Endodermal cell (in vitro differentiated cells): Measurements from ENCODE around the gene SH3GL1. TPM values are rescaled to one million over a fixed set of nuclear protein-coding genes. Genes with fewer than 3 reads are reported as not detected.
A peak's percentile ranks its signal among the peaks of the same experiment; 100 is the strongest.

Experiments
- DNase-seq: peaks from one replicate; pipeline ENCODE4 v3.0.0-alpha.2; 2017
- H3K27ac ChIP-seq: 2 replicates; pipeline ENCODE4 v1.5.1; 2013; ENCODE audit warnings: mild to moderate bottlenecking, low read depth, low read length, moderate library complexity
- H3K27me3 ChIP-seq: 2 replicates; pipeline ENCODE4 v1.6.1; 2013; ENCODE audit warnings: mild to moderate bottlenecking, low read length, moderate library complexity; ENCODE audit not compliant: insufficient read depth, control insufficient read depth, poor library complexity, severe bottlenecking
- H3K36me3 ChIP-seq: 2 replicates; pipeline ENCODE4 v1.7.0; 2013; ENCODE audit warnings: mild to moderate bottlenecking, low read length, moderate library complexity; ENCODE audit not compliant: control insufficient read depth, insufficient read depth
- H3K4me1 ChIP-seq: one replicate; pipeline ENCODE4 v1.7.0; 2013; ENCODE audit warnings: low read length; ENCODE audit not compliant: control insufficient read depth, insufficient read depth
- H3K4me3 ChIP-seq: 2 replicates; pipeline ENCODE4 v1.5.1; 2013; ENCODE audit warnings: mild to moderate bottlenecking, low read length, moderate library complexity
- H3K9ac ChIP-seq: 2 replicates; pipeline ENCODE4 v1.6.1; 2013; ENCODE audit warnings: mild to moderate bottlenecking, low read length, moderate library complexity; ENCODE audit not compliant: poor library complexity, severe bottlenecking; ENCODE audit errors: extremely low read depth
- H3K9me3 ChIP-seq: 2 replicates; pipeline ENCODE4 v1.6.1; 2013; ENCODE audit warnings: mild to moderate bottlenecking, low read length, moderate library complexity; ENCODE audit not compliant: control insufficient read depth
- H3K27ac Mint-ChIP-seq: 2 replicates; pipeline ENCODE4 v1.8.0; 2020; ENCODE audit warnings: mixed read lengths
- H3K27me3 Mint-ChIP-seq: 2 replicates; pipeline ENCODE4 v1.8.0; 2021; ENCODE audit warnings: mild to moderate bottlenecking, mixed read lengths; ENCODE audit not compliant: insufficient read depth
- H3K36me3 Mint-ChIP-seq: 2 replicates; pipeline ENCODE4 v1.8.0; 2020; ENCODE audit warnings: low read depth, mixed read lengths
- H3K4me1 Mint-ChIP-seq: 2 replicates; pipeline ENCODE4 v1.8.0; 2020; ENCODE audit warnings: mixed read lengths
- H3K4me3 Mint-ChIP-seq: 2 replicates; pipeline ENCODE4 v1.8.0; 2020; ENCODE audit warnings: mild to moderate bottlenecking, moderate library complexity, mixed read lengths
- H3K9me3 Mint-ChIP-seq: 2 replicates; pipeline ENCODE4 v1.8.0; 2020; ENCODE audit warnings: mild to moderate bottlenecking, mixed read lengths
- WGBS, 2 experiments: methylation state at CpG; one replicate each; pipeline versions ENCODE4 v1.1.5 to v1.1.7; 2013; ENCODE audit warnings: missing lambda C conversion rate in 2 of 2, mixed read lengths in 1 of 2; ENCODE audit not compliant: insufficient coverage in 1 of 2, insufficient read length in 1 of 2; 5-methylcytosine and 5-hydroxymethylcytosine counted together
- total RNA-seq, 2 donors: library from RNA; stranded (reverse); fragmentation: NEBNext Ultra II Directional in 1 of 2; extraction: Animal tissue kit (Norgen Biotek cat#: 25700) in 1 of 2; gene quantifications; 2 replicates in 1 of 2; 3 replicates in 1 of 2; pipeline ENCODE4 v1.2.1, GENCODE V29; 2021
- TF ChIP-seq, protein P1 (sequence below): fragments of 200-600 bp; sonication (generic); conservative IDR thresholded peaks from 2 replicates; pipeline ENCODE4 v1.5.0; 2021; ENCODE audit warnings: antibody characterized with exemption, mild to moderate bottlenecking

The SH3GL1 gene
- total RNA-seq, 2 donors from 2014 or later: 76.8 to 77.0 TPM

DNA sequence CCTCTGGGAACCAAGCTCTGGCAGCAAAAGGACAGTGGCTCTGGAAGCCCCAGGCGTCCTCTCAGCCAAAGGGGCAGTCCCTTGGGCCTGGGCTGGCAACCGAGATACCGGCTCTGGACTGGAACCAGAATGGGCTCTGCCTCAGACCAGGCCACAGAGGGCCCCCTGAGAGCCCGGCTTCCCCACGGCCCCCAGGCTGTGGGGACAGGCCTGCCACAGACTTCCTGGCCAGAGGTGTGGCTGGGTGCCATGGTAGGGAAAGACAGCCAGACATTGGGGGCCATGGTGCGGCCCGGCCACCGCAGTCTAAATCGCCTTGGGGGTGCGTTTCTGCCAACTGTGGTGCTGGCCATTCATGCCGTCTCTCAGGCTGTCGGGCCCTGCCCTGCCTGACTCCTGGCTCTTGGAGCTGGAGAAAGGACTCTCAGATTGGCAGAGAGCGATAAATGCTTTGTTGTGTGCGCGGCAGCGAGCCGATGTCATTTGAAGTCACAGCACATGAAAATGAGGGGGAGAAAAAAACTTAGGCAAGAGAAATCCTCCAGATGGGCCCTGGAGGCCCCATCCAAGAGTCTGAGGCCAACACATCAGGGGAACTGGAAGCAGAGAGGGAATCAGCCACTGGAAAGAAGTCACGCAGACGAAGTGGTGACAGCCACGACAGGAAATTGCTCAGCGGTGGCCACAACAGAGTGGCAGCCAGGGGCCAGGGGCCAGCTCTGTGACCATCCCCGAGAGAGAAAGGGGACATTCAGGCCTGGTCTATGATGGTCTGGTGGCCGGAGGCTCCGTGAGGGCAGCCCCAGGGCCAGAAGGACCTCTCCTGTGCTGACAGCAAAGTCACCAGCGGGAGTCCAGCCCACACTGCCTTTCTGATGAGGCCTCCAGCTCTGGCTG is 26.5 kb downstream of the SH3GL1 start:
- peaks cover 29% of the 10 kb centered on the region for H3K4me1 Mint-ChIP-seq
- H3K9ac ChIP-seq: no peak overlapping the region
- 89 to 92% methylated on average over 21 to 25 of the region's 25 CpGs for WGBS, 2 experiments

DNA sequence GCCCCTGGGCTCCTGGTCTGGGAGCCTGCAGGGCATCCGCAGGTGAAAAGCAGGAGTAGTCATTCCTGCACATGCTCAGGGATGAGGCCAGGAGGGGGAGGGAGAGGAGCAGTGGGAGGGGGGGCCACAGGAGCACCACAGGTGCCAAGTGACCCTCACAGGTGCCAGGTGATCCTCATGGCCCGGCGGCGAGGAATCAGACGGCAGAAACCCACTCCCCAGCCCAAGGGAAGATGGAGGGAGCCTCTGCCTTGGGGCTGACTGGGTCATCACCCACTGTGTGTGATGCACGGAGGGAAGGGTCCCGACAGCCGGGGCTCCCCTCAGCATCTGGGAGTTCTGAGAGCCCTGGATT is 27.4 kb downstream of the SH3GL1 start:
- 97 to 100% methylated on average over 2 to 8 of the region's 8 CpGs for WGBS, 2 experiments
- Histone ChIP-seq H3K4me1 (peaks cover 3% of the 10 kb centered on the region), H3K4me3 (no peak overlapping the region), H3K9ac (no peak overlapping the region), H3K27me3 (no peaks in the 10 kb centered on the region), H3K36me3 (no peaks in the 10 kb centered on the region), H3K27ac (peak overlapping the region; percentile 83), H3K9me3 (no peaks in the 10 kb centered on the region)
- Mint-ChIP-seq H3K4me1 (peaks cover 33% of the 10 kb centered on the region), H3K9me3 (no peaks in the 10 kb centered on the region), H3K4me3 (no peak overlapping the region), H3K36me3 (peaks cover 1% of the 10 kb centered on the region), H3K27me3 (no peaks in the 10 kb centered on the region), H3K27ac (no peak overlapping the region)
- DNase-seq: no peak
- TF ChIP-seq, protein P1, sequence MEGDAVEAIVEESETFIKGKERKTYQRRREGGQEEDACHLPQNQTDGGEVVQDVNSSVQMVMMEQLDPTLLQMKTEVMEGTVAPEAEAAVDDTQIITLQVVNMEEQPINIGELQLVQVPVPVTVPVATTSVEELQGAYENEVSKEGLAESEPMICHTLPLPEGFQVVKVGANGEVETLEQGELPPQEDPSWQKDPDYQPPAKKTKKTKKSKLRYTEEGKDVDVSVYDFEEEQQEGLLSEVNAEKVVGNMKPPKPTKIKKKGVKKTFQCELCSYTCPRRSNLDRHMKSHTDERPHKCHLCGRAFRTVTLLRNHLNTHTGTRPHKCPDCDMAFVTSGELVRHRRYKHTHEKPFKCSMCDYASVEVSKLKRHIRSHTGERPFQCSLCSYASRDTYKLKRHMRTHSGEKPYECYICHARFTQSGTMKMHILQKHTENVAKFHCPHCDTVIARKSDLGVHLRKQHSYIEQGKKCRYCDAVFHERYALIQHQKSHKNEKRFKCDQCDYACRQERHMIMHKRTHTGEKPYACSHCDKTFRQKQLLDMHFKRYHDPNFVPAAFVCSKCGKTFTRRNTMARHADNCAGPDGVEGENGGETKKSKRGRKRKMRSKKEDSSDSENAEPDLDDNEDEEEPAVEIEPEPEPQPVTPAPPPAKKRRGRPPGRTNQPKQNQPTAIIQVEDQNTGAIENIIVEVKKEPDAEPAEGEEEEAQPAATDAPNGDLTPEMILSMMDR: no peak

More for the DNA sequence above, 26.5 kb downstream of the SH3GL1 start:
- peaks cover 3% of the 10 kb centered on the region for H3K4me1 ChIP-seq
- H3K4me3 ChIP-seq: no peak overlapping the region
- TF ChIP-seq, protein P1: no peak
- no peaks in the 10 kb centered on the region for H3K9me3 ChIP-seq
- no peaks in the 10 kb centered on the region for H3K9me3 Mint-ChIP-seq
- peak overlapping the region; percentile 83 for H3K27ac ChIP-seq
- H3K36me3 Mint-ChIP-seq: no peaks in the 10 kb centered on the region
- no peak for DNase-seq
- H3K4me3 Mint-ChIP-seq: no peak overlapping the region
- H3K27ac Mint-ChIP-seq: peak overlapping the region; percentile 57
- no peaks in the 10 kb centered on the region for H3K36me3 ChIP-seq
- no peaks in the 10 kb centered on the region for H3K27me3 Mint-ChIP-seq
- H3K27me3 ChIP-seq: no peaks in the 10 kb centered on the region

DNA sequence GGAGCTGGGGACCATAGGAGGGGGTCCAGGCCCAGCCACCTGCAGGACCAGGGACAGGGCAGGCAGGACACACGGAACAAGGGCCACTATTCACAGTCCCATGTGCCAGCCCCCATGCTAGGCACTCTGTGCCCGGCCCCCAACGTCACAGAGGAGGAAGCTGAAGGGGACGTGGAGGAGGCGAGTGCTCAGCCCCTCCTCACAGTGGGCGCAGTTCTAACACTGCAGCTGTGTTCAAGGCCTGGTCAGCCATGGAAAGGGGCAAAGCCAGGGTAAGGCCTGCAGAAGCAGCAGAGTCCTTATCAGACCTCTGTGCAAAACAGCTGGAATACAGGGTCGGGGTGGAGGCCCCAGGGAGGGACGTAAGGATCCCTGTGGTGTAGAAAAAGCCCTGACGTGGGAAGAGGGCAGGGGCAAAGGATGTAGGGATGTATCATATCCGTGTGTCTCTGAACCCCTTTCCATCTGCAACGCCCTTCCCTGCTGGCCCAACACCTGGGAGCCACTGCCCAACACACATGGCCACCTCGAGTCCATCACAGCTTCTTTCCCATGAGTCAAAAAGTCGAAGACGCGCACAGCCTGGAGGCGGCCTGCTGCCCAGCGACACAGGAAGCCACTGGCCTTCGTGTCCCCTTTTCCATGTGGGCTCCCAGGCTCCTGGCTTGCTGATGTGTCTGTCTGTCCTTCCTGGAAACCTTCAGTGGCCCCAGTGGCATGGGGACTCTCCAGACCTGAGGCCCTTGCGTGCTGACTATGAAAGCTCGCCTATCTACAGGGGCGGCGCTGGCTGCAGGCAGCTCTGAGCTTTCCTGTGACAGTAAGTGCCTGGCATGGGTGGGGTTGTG is 28.0 kb downstream of the SH3GL1 start:
- 89 to 92% methylated on average over 17 to 22 of the region's 22 CpGs for WGBS, 2 experiments
- no peaks in the 10 kb centered on the region for H3K9me3 ChIP-seq
- H3K27me3 Mint-ChIP-seq: no peaks in the 10 kb centered on the region
- peaks cover 3% of the 10 kb centered on the region for H3K4me1 ChIP-seq
- H3K9ac ChIP-seq: no peak overlapping the region
- H3K36me3 ChIP-seq: no peaks in the 10 kb centered on the region
- no peaks in the 10 kb centered on the region for H3K9me3 Mint-ChIP-seq
- TF ChIP-seq, protein P1: no peak
- H3K36me3 Mint-ChIP-seq: peaks cover 4% of the 10 kb centered on the region
- H3K4me1 Mint-ChIP-seq: peaks cover 33% of the 10 kb centered on the region
- no peak overlapping the region for H3K27ac ChIP-seq
- no peak overlapping the region for H3K4me3 ChIP-seq
- no peak for DNase-seq
- no peak overlapping the region for H3K4me3 Mint-ChIP-seq
- no peaks in the 10 kb centered on the region for H3K27me3 ChIP-seq
- H3K27ac Mint-ChIP-seq: no peak overlapping the region
